Inferior parietal cortex (tissue), 1 donor: ENCODE measurements around the gene KCNJ14.

Experiments used
- DNase-seq: peaks from one replicate; pipeline ENCODE4 v3.0.0-alpha.2; 2016; ENCODE audit errors: extremely low spot score

The KCNJ14 gene

GRCh38 chr19:48508729-48509411 is 53.5 kb downstream of the KCNJ14 start:
- no peak for DNase-seq

- DNase-seq, result peak; percentile 51
Observed at GRCh38 chr19:48509467-48510194, 54.3 kb downstream of the KCNJ14 start.

GRCh38 chr19:48510421-48511268 is 55.3 kb downstream of the KCNJ14 start:
- DNase-seq, result peak; percentile 87

GRCh38 chr19:48511321-48511731 is 56.0 kb downstream of the KCNJ14 start:
- DNase-seq, result no peak

- peak; percentile 91 for DNase-seq
Observed at GRCh38 chr19:48511800-48512503, 56.6 kb downstream of the KCNJ14 start, which contains the start of gene LMTK3. Gene LMTK3, minus strand, starts transcription at chr19:48511835. Its CDS starts 259 bp downstream, at chr19:48511576.

GRCh38 chr19:48512504-48513288 is 57.3 kb downstream of the KCNJ14 start:
- no peak for DNase-seq

- DNase-seq, result peak; percentile 84
Observed at GRCh38 chr19:48513289-48514122, 58.1 kb downstream of the KCNJ14 start.

GRCh38 chr19:48514123-48514458 is 58.7 kb downstream of the KCNJ14 start:
- no peak for DNase-seq

GRCh38 chr19:48516536-48516935 is 61.2 kb downstream of the KCNJ14 start:
- no peak for DNase-seq
